Activated T-helper 1 cell treated with anti-CD3 and anti-CD28 coated beads, Interleukin-2, amount 50 U/mL, for 16 hours (primary cell): Measurements from ENCODE around the gene GAA.

Experiments used
- DNase-seq, 2 donors: peaks; one replicate each; pipeline ENCODE4 v3.0.0-alpha.2; 2020; ENCODE audit warnings: low read depth in 1 of 2, low spot score in 1 of 2

GAA gene

DNA sequence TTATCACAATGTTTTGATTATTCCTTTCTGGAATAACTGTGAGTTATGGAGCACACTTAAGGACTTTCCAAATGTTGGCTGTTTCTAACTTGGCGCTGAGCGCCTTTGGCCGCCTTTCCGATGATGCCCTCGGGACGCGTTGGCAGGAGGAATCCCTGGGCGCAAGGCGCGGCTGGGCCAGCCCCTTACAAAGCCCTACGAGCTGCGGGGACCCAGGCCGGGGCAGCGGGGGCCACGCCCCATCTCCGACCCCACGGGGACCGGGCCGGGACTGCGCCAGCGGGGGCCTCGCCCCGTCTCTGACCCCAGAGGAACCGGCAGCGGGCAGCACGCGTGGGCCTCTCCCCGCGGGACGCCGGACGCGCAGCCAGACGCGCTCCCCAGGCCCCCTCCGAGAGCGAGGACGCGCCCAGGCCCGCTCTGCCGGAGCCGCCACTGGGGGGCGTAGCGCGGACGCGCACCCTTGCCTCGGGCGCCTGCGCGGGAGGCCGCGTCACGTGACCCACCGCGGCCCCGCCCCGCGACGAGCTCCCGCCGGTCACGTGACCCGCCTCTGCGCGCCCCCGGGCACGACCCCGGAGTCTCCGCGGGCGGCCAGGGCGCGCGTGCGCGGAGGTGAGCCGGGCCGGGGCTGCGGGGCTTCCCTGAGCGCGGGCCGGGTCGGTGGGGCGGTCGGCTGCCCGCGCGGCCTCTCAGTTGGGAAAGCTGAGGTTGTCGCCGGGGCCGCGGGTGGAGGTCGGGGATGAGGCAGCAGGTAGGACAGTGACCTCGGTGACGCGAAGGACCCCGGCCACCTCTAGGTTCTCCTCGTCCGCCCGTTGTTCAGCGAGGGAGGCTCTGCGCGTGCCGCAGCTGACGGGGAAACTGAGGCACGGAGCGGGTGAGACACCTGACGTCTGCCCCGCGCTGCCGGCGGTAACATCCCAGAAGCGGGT, at the start of gene GAA:
TSS of gene GAA (plus strand) at position 571 of the 935 bp plus-strand sequence. CDS start 3,006 bp downstream, outside the sequence.
- peak; percentile 70 to 84 for DNase-seq

DNA sequence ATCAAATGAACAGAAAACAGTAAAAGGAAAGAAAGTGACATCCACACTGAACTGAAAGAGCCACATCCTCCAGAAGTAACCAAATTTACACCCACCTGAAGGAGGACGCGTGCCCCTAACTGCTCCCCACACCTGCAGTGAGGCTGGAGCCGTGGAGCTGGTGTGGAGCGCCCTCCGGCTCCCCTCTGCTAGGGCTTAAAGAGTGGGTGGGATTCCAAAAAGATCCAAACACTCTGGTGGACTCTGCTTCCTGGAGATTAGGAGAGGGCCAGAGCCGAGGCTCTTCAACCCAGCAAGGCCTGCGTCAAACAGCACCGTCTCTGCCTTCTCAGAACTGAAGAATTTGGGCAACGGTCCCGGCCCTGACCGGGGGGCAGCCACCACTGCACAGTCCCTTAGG, 49.7 kb upstream of the GAA start:
- no peak for DNase-seq

DNA sequence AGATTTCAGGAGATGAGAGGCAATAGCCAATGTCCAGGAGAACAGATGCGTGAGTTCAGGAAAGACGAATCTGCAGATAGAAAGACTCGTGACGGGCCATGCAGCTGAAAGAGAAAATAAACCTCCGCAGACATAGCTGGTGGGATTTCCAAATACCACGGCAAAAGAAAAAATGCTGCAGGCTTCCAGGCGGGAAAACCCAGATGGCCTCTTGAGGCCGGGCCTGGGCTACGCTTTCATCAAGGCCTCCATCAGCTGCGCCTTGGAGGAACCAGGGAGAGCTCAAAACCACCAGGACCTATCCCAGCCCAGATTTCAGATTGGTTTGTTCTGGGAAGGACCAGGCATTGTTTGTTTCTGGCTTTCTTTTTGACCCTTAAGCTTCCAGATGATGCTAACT, 48.3 kb upstream of the GAA start:
- no peak for DNase-seq

GRCh38 chr17:80055597-80055996, 45.8 kb upstream of the GAA start:
- DNase-seq: no peak

GRCh38 chr17:80058311-80058955, 42.9 kb upstream of the GAA start:
- DNase-seq: no peak

- no peak for DNase-seq
Measured at GRCh38 chr17:80060644-80061043, 40.7 kb upstream of the GAA start.

GRCh38 chr17:80061421-80061820, 40.0 kb upstream of the GAA start:
- no peak for DNase-seq

DNA sequence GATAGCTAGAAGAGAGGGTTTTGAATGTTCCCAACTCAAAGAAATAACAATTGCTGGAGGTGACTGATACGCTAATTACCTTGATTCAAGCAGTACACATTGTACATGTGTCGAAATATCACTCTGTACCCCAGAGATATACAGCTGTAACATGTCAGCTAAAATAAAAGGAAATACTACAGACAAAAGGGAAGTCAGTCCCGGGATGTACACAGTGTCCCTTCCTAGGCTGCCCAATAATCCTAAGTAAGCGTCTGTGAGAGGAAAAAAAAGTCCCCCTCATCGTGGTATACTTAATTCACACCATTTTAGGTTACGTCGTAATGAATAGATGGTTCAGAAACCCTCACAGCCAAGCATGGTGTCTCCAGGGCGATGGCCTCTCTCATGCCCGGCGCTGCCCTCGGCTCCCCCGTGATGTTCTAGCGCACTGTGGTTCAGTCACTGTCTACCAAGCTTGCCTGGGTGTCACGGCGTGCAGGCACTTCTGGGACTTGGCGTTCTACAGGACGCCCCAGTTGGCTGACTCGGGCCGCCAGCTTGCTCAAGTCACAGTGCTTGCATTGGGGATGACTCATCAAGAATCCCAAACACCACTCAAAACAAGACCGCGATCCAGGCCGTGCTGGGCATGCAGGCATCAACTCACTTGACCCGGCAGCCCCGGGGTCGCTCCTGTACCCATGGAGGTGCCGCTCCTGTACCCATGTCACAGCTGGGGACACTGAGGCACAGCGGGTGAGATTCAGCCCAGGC, 37.4 kb upstream of the GAA start:
- DNase-seq: no peak

- DNase-seq: no peak
Measured at GRCh38 chr17:80064696-80065095, 36.7 kb upstream of the GAA start.

DNA sequence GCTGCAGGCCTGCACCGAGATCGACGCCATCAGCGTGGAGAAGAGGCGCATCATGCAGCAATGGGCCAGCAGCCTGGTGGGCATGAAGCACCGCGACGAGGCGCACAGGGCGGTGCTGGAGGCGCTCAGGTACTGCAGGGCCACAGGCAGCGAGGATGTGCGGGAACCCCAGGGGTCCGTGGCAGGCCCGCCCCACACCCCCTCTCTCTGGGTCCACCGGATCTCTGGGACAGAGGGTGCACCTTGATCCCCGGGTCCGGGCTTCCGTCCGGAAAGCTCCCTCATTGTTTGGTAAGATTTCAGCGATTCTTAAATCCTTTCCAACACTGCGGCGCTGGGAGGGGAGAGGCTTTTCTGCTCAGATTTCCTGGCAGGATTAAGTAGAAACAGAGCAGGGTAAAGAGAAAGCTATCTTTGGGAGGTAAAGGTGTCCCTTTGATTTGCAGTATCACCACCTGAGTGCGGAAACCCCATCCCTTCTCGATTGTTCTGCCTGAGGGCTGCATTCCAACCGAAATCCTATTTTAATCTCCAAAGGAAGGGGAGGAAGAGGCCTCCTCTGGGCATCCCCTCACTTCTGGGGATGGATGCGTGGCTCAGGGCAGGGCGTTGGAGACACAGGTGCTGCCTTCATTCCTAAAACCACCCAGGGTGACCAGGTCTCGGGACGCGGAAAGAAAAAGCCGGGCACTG, 35.8 kb upstream of the GAA start:
- no peak for DNase-seq

- DNase-seq: no peak
Measured at GRCh38 chr17:80067393-80067986, 33.9 kb upstream of the GAA start.

- no peak for DNase-seq
Measured at GRCh38 chr17:80068301-80069222, 32.8 kb upstream of the GAA start.

- DNase-seq: no peak
Measured at GRCh38 chr17:80070375-80071115, 30.8 kb upstream of the GAA start.

DNA sequence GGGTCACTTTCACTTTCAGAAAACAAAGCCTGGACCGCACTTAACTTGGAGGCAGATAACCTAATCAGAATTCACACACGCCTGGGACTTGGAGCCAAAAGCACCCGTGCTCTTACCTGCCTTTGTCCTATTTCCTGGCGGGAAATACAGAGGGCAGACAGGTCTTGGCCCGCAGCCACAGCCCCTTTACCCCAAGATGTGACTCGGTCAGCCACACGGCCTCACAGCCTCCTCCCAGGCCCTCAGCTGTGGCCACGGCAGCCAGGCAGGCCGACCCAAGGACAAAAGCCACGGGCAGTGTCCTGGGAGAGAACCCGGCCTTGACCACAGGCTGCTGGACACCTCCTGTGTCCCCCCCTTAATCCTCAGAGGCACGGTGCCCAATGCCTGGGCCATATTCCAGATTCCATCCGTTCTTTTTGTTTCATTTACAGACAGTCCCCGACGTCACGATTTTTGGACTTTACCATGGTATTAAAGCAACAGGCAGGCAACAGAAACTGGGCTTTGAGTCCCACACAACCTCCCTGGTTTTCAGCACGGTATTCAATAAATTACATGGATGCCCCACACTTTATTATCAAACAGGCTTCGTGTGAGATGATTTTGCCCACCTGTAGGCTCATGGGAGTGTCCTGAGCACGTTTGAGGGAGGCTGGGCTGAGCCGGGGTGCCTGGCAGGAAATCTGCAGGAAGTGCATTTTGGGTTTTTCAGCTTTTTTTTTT, 30.1 kb upstream of the GAA start:
- DNase-seq: no peak

- DNase-seq: no peak
Measured at GRCh38 chr17:80072410-80072809, 29.0 kb upstream of the GAA start.

- DNase-seq: no peak
Measured at GRCh38 chr17:80080081-80080480, 21.3 kb upstream of the GAA start.

- DNase-seq: no peak
Measured at GRCh38 chr17:80081596-80081995, 19.8 kb upstream of the GAA start.

GRCh38 chr17:80082403-80083135, 18.8 kb upstream of the GAA start:
- peak; percentile 15 to 35 for DNase-seq
